Stomach (tissue), 9 donors: ENCODE results near the gene PLK2. TPM values are rescaled to one million over a fixed set of nuclear protein-coding genes. Genes with fewer than 3 reads are reported as not detected.
A peak's percentile ranks its signal among the peaks of the same experiment; 100 is the strongest.

Source experiments
- DNase-seq, 2 donors: peaks; one replicate each; pipeline versions ENCODE4 v3.0.0 to v3.0.0-alpha.2; 2013 to 2019
- H3K27ac ChIP-seq, 5 donors: fragments of 200-600 bp in 4 of 5; sonication (generic) in 4 of 5; one replicate each; pipeline ENCODE4 v1.5.1; 2013 to 2019; ENCODE audit warnings: mild to moderate bottlenecking in 1 of 5, moderate library complexity in 1 of 5
- H3K27me3 ChIP-seq, 3 donors: fragments of 200-600 bp; sonication (generic); one replicate each; pipeline ENCODE4 v1.5.1; 2017 to 2019; ENCODE audit warnings: mixed run types in 1 of 3
- H3K36me3 ChIP-seq, 4 donors: fragments of 200-600 bp; sonication (generic); 1 replicate in 3 of 4; 2 replicates in 1 of 4; pipeline ENCODE4 v1.5.1; 2016 to 2019
- H3K4me1 ChIP-seq, 4 donors: fragments of 200-600 bp; sonication (generic); one replicate each; pipeline ENCODE4 v1.5.1; 2016 to 2019
- H3K4me3 ChIP-seq, 4 donors: fragments of 200-600 bp; sonication (generic) in 3 of 4; one replicate each; pipeline ENCODE4 v1.5.1; 2016 to 2019; ENCODE audit warnings: mild to moderate bottlenecking in 1 of 4
- H3K9me3 ChIP-seq, 4 donors: fragments of 200-600 bp; sonication (generic); one replicate each; pipeline ENCODE4 v1.5.1; 2016 to 2019
- EP300 ChIP-seq: sonication (generic); formaldehyde crosslinking; IDR thresholded peaks from one replicate; pipeline ENCODE4 v1.6.1; 2017; ENCODE audit warnings: antibody characterized with exemption
- POLR2A ChIP-seq, 4 donors: fragments of 450-650 bp; IDR thresholded peaks; one replicate each; pipeline ENCODE4 v1.6.1; 2016; ENCODE audit warnings: antibody characterized with exemption in 4 of 4, control low read depth in 2 of 4, mild to moderate bottlenecking in 1 of 4, moderate library complexity in 1 of 4
- POLR2AphosphoS5 ChIP-seq, 3 donors: sonication (generic); formaldehyde crosslinking; IDR thresholded peaks; one replicate each; pipeline ENCODE4 v1.6.1; 2016; ENCODE audit warnings: antibody characterized with exemption in 3 of 3
- whole genome bisulfite sequencing, 5 donors: extraction: QIAGEN DNeasy Blood & Tissue Kit in 3 of 5; methylation state at CpG; one replicate each; pipeline versions ENCODE4 v1.1.5 to v1.1.7; 2013 to 2018; 5-methylcytosine and 5-hydroxymethylcytosine counted together
- intact Hi-C: fragments of 100-400 bp; cut with DNase I; formaldehyde crosslinking; loops from one replicate; pipeline ENCODE4 v1.15.1; 2023; ENCODE audit warnings: low total_unique reads
- polyA plus RNA-seq, 3 donors: library from polyadenylated mRNA; stranded (reverse); fragments of 200-250 nt; gene quantifications; one replicate each; pipeline ENCODE4 v1.2.3, GENCODE V29; 2013
- total RNA-seq, 5 donors: library from RNA; depleted of rRNA; stranded (reverse); fragments of >200 nt; gene quantifications; one replicate each; pipeline versions ENCODE4 v1.1.0 to v1.2.3, GENCODE V29; 2014 to 2016
- TF ChIP-seq, protein P1 (sequence below), 7 experiments: fragments of 450-650 bp in 4 of 7; fragments of 200-600 bp in 3 of 7; sonication (generic) in 3 of 7; IDR thresholded peaks; one replicate each; pipeline ENCODE4 v1.5.1; 2016 to 2019; ENCODE audit warnings: antibody characterized with exemption in 7 of 7, control low read depth in 2 of 7, mild to moderate bottlenecking in 1 of 7
- donor health status: healthy with polysubstance abuse.
- donor health status: Bipolar disorder and iron deficiency.
- donor health status: healthy.

Gene PLK2
- total and polyA plus RNA-seq, 8 donors, result 2.3 to 181 (median 17.3) TPM

DNA sequence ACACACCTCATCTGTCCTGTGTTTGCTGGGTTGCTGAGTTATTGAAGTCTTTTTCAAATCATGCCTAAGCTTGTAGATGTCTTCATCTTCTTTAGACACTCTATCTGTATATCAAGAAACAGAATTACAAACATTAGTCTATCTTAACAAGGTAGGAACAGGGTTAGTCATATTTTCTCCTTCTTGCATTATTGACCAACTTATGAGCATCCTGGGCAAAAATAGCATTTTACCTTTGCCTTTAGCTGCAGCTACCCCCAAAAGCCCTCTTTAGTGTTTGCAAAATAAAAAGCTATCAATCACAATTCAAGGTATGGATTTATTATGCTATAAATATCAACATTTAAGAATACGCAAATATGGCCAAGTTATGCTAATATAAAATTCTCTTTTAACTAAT is 3.4 kb downstream of the PLK2 start:
- WGBS, 5 donors, result 84 to 94% (median 91%) methylated on average over 1 of the region's 1 CpG
- intact Hi-C loops, result loop anchor here (10.0 kb wide), 1 partner anchor 562 kb away; no protein-coding TSS in a partner anchor

GRCh38 chr5:58456026-58456425 is 3.9 kb downstream of the PLK2 start:
- H3K9me3 ChIP-seq, result no peaks in the 10 kb centered on the region
- DNase-seq, result no peak
- WGBS, 5 donors, result 65 to 80% (median 78%) methylated on average over 3 of the region's 3 CpGs
- peaks cover 0 to 4% (median 0%) of the 10 kb centered on the region in 3 donors for H3K27me3 ChIP-seq
- peak overlapping the region in 2 of 4 donors; percentile 64 to 82 for H3K4me3 ChIP-seq
- H3K4me1 ChIP-seq, result peaks cover 5 to 46% (median 11%) of the 10 kb centered on the region in 4 donors
- intact Hi-C loops, result loop anchor here (10.0 kb wide), 1 partner anchor 561 kb away; no protein-coding TSS in a partner anchor
- H3K27ac ChIP-seq, result peak overlapping the region in 1 of 5 donors; percentile 23
- TF ChIP-seq POLR2A (IDR thresholded peaks at IDR 0.05) (no peak), EP300 (no peak), POLR2AphosphoS5 (IDR thresholded peaks at IDR 0.05) (no peak)
- TF ChIP-seq, protein P1, sequence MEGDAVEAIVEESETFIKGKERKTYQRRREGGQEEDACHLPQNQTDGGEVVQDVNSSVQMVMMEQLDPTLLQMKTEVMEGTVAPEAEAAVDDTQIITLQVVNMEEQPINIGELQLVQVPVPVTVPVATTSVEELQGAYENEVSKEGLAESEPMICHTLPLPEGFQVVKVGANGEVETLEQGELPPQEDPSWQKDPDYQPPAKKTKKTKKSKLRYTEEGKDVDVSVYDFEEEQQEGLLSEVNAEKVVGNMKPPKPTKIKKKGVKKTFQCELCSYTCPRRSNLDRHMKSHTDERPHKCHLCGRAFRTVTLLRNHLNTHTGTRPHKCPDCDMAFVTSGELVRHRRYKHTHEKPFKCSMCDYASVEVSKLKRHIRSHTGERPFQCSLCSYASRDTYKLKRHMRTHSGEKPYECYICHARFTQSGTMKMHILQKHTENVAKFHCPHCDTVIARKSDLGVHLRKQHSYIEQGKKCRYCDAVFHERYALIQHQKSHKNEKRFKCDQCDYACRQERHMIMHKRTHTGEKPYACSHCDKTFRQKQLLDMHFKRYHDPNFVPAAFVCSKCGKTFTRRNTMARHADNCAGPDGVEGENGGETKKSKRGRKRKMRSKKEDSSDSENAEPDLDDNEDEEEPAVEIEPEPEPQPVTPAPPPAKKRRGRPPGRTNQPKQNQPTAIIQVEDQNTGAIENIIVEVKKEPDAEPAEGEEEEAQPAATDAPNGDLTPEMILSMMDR (IDR thresholded peaks at IDR 0.05), result no peak
- H3K36me3 ChIP-seq, result peaks cover 13 to 41% (median 28%) of the 10 kb centered on the region in 4 donors

More for the DNA sequence above, 3.4 kb downstream of the PLK2 start:
- peaks cover 5 to 51% (median 12%) of the 10 kb centered on the region in 4 donors for H3K4me1 ChIP-seq
- peaks cover 13 to 41% (median 28%) of the 10 kb centered on the region in 4 donors for H3K36me3 ChIP-seq
- peak overlapping the region in 1 of 5 donors; percentile 23 for H3K27ac ChIP-seq
- no peaks in the 10 kb centered on the region for H3K9me3 ChIP-seq
- H3K27me3 ChIP-seq, result peaks cover 0 to 4% (median 0%) of the 10 kb centered on the region in 3 donors
- H3K4me3 ChIP-seq, result peak overlapping the region in 3 of 4 donors; percentile 9 to 82 (median 64)
- TF ChIP-seq, protein P1 (IDR thresholded peaks at IDR 0.05), result no peak
- TF ChIP-seq EP300, result no peak
- TF ChIP-seq POLR2AphosphoS5 (IDR thresholded peaks at IDR 0.05), result no peak
- TF ChIP-seq POLR2A (IDR thresholded peaks at IDR 0.05), result no peak
- no peak for DNase-seq

DNA sequence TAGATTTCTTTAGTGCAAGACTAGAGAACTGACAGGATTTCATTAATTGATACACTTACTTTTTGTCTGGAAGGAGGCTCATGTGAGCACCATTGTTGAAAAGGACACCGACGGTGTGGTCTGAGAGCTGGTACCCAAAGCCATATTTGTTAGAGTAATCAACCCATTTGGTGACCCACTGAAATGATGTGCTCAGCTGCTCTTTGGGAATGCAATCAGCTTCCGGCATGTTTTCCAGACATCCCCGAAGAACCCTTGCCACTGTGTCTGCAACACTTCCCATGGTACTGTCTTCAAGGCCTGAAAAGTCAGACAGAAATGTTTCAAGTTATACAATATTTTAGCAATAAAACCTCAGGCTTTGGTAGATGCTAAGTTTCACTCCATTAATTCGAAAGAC is 4.4 kb downstream of the PLK2 start:
- intact Hi-C loops, result loop anchor here (10.0 kb wide), 1 partner anchor 561 kb away; no protein-coding TSS in a partner anchor
- no peak for DNase-seq
- Histone ChIP-seq H3K4me3 (peak overlapping the region in 2 of 4 donors; percentile 64 to 82), H3K27me3 (peaks cover 0 to 4% (median 0%) of the 10 kb centered on the region in 3 donors), H3K27ac (peak overlapping the region in 1 of 5 donors; percentile 23), H3K36me3 (peaks cover 13 to 41% (median 28%) of the 10 kb centered on the region in 4 donors), H3K4me1 (peaks cover 5 to 43% (median 9%) of the 10 kb centered on the region in 4 donors), H3K9me3 (no peaks in the 10 kb centered on the region)
- WGBS, 5 donors, result 82 to 94% (median 91%) methylated on average over 5 of the region's 5 CpGs
- TF ChIP-seq POLR2AphosphoS5 (IDR thresholded peaks at IDR 0.05) (no peak), EP300 (no peak), POLR2A (IDR thresholded peaks at IDR 0.05) (no peak)
- TF ChIP-seq, protein P1 (IDR thresholded peaks at IDR 0.05), result no peak

DNA sequence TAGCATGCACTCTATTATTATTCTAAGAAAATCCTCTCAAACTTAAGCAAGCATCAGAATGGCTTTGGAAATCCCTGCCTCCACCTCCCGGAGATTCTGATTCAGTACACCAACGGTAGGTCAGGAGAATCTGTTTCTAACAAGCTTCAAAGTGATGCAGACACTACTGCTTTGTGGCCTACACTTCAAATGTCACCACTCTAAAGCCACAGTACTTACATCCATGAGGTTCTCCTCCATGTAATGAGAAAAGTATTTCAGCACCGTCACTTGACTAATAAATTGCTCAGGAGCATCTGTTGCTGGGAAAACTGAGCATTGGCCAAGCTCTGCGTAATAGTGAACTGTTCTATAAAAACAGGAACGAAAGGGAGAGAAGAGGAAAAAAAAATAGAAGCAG is 4.8 kb downstream of the PLK2 start:
- no peak for DNase-seq
- H3K4me3 ChIP-seq, result peak overlapping the region in 2 of 4 donors; percentile 64 to 82
- H3K36me3 ChIP-seq, result peaks cover 13 to 41% (median 28%) of the 10 kb centered on the region in 4 donors
- peaks cover 0 to 4% (median 0%) of the 10 kb centered on the region in 3 donors for H3K27me3 ChIP-seq
- H3K4me1 ChIP-seq, result peaks cover 5 to 43% (median 9%) of the 10 kb centered on the region in 4 donors
- WGBS, 5 donors, result 67 to 80% (median 75%) methylated on average over 5 of the region's 5 CpGs
- intact Hi-C loops, result loop anchor here (10.0 kb wide), 1 partner anchor 560 kb away; no protein-coding TSS in a partner anchor
- no peak for TF ChIP-seq EP300
- TF ChIP-seq, protein P1 (IDR thresholded peaks at IDR 0.05), result no peak
- TF ChIP-seq POLR2AphosphoS5 (IDR thresholded peaks at IDR 0.05), result no peak
- TF ChIP-seq POLR2A (IDR thresholded peaks at IDR 0.05), result no peak
- H3K9me3 ChIP-seq, result no peaks in the 10 kb centered on the region
- peak overlapping the region in 1 of 5 donors; percentile 23 for H3K27ac ChIP-seq
